B cell (primary cell): ENCODE results near the gene MAP7D3.

Experiments
- EZH2 ChIP-seq: IDR thresholded peaks from 2 replicates; pipeline ENCODE4 v1.6.1; 2012; ENCODE audit warnings: borderline replicate concordance, low read depth, mild to moderate bottlenecking, moderate library complexity, low read length; ENCODE audit not compliant: insufficient read depth, poor library complexity, severe bottlenecking
- TF ChIP-seq, protein P1 (sequence below): fragments of 200-600 bp; IDR thresholded peaks from one replicate; pipeline ENCODE4 v1.8.0; 2022; ENCODE audit warnings: antibody characterized with exemption, mild to moderate bottlenecking

DNA sequence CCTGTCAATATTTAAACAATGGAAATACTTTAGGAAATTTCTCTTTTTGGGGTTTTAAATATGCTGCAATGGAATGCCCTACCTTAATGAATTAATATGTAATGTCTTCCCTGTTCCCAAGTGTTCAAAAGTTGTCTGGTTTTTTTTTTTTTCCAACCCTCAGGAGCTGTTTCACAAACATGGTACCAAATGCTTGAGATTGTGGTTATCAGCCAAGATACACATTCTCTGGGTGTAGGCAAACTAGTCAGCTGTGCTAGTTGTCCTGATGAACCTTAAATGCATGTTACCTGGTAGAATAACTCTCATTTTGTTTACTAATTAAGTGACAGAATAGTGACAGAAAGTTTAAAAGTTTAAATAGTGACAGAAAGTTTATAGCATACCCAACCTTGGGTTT, 53.2 kb downstream of the MAP7D3 start:
- TF ChIP-seq, protein P1, sequence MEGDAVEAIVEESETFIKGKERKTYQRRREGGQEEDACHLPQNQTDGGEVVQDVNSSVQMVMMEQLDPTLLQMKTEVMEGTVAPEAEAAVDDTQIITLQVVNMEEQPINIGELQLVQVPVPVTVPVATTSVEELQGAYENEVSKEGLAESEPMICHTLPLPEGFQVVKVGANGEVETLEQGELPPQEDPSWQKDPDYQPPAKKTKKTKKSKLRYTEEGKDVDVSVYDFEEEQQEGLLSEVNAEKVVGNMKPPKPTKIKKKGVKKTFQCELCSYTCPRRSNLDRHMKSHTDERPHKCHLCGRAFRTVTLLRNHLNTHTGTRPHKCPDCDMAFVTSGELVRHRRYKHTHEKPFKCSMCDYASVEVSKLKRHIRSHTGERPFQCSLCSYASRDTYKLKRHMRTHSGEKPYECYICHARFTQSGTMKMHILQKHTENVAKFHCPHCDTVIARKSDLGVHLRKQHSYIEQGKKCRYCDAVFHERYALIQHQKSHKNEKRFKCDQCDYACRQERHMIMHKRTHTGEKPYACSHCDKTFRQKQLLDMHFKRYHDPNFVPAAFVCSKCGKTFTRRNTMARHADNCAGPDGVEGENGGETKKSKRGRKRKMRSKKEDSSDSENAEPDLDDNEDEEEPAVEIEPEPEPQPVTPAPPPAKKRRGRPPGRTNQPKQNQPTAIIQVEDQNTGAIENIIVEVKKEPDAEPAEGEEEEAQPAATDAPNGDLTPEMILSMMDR, result no peak
- no peak for TF ChIP-seq EZH2
